Upper lobe of left lung (tissue), 4 donors: ENCODE measurements around the gene DLG2.

Source experiments
- CTCF ChIP-seq, 6 experiments: fragments of 450-650 bp in 4 of 6; fragments of 200-600 bp in 2 of 6; sonication (generic) in 2 of 6; IDR thresholded peaks; one replicate each; pipeline ENCODE4 v1.5.1; 2016 to 2019; ENCODE audit warnings: antibody characterized with exemption in 6 of 6
- EP300 ChIP-seq, 4 donors: sonication (generic); formaldehyde crosslinking; IDR thresholded peaks; one replicate each; pipeline ENCODE4 v1.5.1; 2017; ENCODE audit warnings: antibody characterized with exemption in 4 of 4, control low read depth in 2 of 4
- POLR2A ChIP-seq, 4 donors: fragments of 450-650 bp; IDR thresholded peaks; one replicate each; pipeline ENCODE4 v1.5.1; 2016 to 2017; ENCODE audit warnings: antibody characterized with exemption in 4 of 4, mild to moderate bottlenecking in 2 of 4
- POLR2AphosphoS5 ChIP-seq, 2 donors: sonication (generic); formaldehyde crosslinking; IDR thresholded peaks; one replicate each; pipeline ENCODE4 v1.5.1; 2017; ENCODE audit warnings: antibody characterized with exemption in 2 of 2

GRCh38 chr11:84497981-84498411, 1129.1 kb downstream of the DLG2 start:
- no peak for TF ChIP-seq CTCF (IDR thresholded peaks at IDR 0.05)
- TF ChIP-seq EP300 (IDR thresholded peaks at IDR 0.05), result no peak
- no peak for TF ChIP-seq POLR2AphosphoS5 (IDR thresholded peaks at IDR 0.05)
- no peak for TF ChIP-seq POLR2A (IDR thresholded peaks at IDR 0.05)
